ENCODE measurements around the gene TRIO.

- TF ChIP-seq CTCF (IDR thresholded peaks at IDR 0.05; ENCODE audit: low read depth, low read length, poor library complexity, severe bottlenecking) (no peak), EZH2phosphoT487 (IDR thresholded peaks at IDR 0.05; ENCODE audit: borderline replicate concordance, low read length) (no peak)
These were observed 11.2 kb upstream of the TRIO start for GRCh38 chr5:14131855-14132503.
